GM18520 (cell line): Measurements from ENCODE around the gene LHX5.
"Not testable (repeated sequence)": the region's sequence is repeated elsewhere in the genome, so short reads cannot be mapped to it uniquely, and the experiment has no call there.

Experiments
- ATAC-seq: cut with Tn5 transposase; IDR thresholded peaks from one replicate; pipeline ENCODE4 v1.9.1; 2021; ENCODE audit not compliant: unreplicated experiment

LHX5 gene

DNA sequence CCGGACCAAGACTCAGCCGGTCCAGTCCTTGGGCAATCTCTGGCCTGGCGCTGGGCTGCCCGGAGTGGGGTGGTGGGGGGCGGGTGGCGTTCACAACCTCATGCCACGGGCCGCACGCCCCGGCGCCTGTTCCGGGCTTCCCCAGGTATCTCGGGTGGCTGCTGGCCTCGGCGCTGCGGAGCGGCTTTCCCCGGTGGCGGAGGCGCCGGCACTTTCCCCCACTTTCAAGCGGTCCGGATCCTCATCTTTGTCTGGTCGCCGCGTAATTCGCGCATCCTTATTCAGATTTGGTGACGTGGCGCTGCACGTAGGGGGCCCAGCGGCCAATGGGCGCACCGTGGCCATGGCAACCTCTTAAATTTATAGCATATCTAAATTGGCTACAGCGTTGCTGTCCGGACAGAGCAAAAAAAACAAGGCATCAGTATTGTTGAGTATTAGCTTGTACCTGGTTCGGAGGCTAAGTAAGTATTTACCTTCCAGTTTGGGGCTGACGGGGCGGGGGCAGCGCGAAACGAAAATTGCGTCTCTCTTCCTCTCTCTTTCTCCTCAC, at the start of gene LHX5:
LHX5 (minus strand) TSS at position 253 of the 553 bp plus-strand sequence. CDS start 373 bp downstream, outside the sequence.
- no peak for ATAC-seq

GRCh38 chr12:113519464-113520307, 48.0 kb upstream of the LHX5 start:
- ATAC-seq: no peak

GRCh38 chr12:113515082-113515856, 43.6 kb upstream of the LHX5 start:
- ATAC-seq: no peak

DNA sequence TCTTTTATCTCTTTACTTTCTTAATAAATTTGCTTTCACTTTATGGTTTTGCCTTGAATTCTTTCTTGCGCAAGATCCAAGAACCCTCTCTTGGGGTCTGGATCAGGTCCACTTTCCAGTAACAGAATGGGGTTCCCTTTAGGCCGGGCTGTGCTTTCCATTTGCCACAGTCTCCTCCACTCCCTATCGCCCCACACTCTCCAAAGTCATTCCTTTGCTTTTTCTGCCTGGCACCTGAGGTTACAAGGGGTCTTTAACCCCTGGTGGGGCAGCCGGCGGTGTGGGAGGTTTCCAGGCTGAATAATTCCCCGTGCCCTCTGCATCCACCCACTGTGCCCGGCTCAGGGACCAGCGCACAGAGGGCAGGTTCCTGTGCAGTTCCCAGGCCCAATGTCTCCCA, 42.9 kb upstream of the LHX5 start:
- ATAC-seq: no peak

- ATAC-seq: no peak
Measured at GRCh38 chr12:113512568-113512967, 40.9 kb upstream of the LHX5 start.

GRCh38 chr12:113506867-113507266, 35.2 kb upstream of the LHX5 start:
- no peak for ATAC-seq

DNA sequence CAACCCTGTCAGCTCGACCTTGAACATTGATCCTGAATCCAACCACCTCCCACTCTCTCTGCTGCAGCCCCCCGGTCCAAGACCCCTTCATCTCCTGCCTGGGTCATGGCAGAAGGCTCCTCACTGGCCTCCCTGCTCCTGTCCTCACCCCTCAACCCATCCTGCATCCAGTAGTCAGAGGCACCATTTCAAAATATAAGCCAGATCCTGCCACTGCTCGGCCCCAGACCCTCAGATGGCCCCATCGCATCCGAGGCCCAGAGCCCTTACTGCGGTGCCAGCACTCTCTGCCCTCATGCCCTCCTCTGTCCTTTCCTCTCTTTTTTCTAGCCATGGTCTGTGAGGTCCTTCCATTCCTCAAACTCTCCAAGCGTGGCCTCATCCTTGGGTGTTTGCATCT, 34.3 kb upstream of the LHX5 start:
- ATAC-seq: no peak

DNA sequence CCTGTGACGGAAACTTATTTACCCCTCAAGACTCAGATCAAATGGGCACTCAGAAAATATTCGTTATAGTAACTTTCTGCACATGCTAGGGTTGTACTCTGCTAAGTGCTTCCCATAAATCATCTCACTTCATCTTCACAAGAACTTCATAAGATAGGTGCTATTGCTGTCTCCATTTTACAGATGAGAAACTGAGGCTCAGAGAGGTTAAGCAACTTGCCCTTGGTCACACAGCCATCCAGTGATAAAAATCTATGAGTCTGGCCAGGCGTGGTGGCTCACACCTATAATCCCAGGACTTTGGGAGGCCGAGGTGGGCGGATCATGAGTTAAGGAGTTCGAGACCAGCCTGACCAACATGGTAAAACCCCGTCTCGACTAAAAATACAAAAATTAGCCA, 33.2 kb upstream of the LHX5 start:
- no peak for ATAC-seq

DNA sequence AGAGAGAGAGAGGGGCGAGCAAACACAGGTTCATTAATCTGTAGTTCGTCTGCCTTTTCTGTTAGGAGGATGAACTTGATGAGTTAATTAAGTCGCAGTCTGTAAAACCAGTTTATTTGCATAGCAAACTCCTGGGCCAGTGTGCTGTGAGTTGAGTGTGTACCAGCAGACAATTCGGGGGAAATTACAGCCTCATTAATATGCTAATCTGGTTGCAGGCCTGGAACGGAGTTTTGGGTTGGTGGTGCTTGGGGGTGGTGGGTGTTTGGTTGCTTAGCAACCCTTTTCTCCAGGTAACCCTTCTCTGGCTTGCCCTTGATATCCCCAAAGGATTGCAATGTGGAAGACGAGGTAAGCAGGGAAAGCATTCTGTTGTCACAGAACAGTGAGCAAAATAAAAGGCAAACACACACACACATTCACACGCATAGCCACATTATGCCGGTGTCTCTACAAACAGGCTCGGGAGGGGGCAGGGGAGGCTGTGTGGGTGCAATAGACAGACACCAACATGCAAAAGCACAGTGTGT, 29.2 kb upstream of the LHX5 start:
- no peak for ATAC-seq

- no peak for ATAC-seq
Measured at GRCh38 chr12:113500306-113500675, 28.6 kb upstream of the LHX5 start.

- no peak for ATAC-seq
Measured at GRCh38 chr12:113498490-113498889, 26.8 kb upstream of the LHX5 start.

GRCh38 chr12:113497693-113498092, 26.0 kb upstream of the LHX5 start:
- ATAC-seq: no peak

DNA sequence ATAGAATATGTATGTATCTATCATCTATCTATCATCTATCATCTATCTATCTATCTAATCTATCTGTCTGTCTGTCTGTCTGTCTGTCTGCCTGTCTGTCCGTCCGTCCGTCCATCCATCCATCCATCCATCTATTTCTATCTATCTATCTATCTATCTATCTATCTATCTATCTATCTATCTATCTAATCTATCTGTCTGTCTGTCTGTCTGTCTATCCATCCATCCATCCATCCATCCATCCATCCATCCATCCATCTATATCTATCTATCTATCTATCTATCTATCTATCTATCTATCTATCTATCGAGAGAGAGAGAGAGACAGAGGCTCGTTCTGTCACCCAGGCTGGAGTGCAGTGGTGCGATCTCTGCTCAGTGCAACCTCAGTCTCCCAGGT, 24.3 kb upstream of the LHX5 start:
- not testable (repeated sequence) for ATAC-seq

DNA sequence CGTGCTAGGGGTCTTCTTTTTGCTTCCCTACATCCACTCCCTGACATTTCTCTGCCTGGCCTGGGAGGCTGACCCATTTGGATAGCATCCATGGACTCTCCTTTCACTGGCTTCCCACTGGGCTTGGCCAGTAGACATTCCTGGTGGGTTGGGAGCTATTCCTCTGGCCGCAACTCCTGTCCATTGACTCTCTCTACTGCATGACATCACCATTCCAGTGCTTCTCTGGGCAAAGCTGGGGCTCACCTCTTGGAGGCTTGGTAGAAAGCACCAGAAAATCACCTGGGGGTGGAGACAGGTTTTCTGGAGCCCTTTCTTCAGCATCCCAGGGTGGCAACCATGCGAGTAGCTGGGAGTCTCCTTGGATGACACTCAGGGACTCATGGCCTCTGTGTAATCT, 16.7 kb upstream of the LHX5 start:
- ATAC-seq: no peak

DNA sequence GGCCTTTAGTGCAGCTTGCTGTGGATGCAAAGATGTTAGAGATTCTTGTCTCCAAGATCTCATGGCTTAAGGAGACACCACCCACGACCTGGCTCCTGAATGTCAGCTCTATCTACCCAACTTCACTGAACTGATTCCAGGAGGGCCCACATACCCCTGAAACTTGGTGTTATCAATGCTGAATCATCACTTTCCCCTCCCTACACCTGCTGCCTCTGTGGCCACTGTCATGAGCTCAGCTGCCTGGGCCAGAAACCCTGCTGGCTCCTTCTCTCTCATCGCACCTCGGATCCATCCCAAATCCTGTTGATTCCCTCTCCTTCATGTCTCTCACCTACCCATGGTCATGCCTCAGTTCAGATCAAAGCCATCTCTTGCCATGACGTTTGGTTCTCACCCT, 15.1 kb upstream of the LHX5 start:
- no peak for ATAC-seq

DNA sequence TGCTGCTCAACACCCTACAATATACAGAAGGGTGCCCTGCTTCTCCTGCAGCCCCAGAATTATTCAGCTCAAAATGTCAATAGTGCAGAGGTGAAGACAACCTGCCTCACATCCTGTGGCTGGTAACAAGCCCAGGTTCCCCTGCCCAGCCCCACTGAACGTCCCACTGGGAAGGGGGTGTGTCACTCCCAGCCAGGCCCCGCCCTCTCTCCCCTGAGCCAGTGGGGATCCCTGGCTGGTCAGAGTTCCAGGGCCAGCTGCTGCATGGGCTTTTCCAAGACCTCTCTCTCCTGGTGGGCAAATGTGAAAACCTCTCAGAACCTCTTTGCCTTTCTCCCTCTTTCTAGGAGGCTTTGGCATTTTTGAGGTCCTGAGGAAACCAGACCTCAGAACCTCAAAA, 13.7 kb upstream of the LHX5 start:
- ATAC-seq: no peak

- no peak for ATAC-seq
Measured at GRCh38 chr12:113482334-113482733, 10.7 kb upstream of the LHX5 start.

- ATAC-seq: no peak
Measured at GRCh38 chr12:113480336-113480971, 8.8 kb upstream of the LHX5 start.

DNA sequence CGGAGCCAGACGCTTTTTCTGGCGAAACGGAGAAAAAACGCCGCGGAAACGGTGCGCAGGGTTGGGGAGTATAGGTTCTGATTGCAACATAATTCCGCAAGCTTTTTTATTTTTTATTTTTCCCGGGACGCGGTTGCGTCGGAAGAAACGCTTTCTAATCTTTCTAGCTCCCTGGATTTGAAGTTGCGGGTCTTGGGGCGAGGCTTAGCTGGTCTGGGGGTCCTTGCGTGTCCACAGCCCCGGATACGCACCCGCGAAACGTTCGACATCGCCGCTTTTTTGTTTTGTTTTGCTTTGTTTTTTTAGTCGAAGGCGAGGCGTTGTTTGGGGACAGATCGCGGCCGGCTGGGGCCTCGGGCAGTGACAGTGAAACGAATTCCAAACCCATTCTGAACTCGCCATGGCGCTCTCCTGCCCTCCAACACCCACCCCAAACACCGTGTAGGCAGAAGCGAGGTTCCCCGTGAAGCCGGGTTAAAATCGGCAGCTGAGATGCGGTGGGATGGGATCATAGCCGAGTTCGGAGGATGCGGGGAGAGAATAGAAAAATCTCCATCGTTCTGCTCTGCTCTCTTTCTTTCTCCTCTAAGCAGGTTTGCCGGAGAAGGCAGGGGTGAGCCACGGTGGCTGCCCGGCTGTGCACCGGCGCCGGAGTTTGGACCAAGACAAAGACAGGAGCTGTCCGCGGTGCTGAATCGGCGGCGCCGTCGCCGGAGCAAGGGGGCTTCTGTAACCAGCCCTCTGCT, 8.1 kb upstream of the LHX5 start:
- ATAC-seq: no peak

GRCh38 chr12:113479216-113479589, 7.5 kb upstream of the LHX5 start:
- no peak for ATAC-seq
